GM08714 (cell line): Measurements from ENCODE around the gene ADAM10.
"Not testable (repeated sequence)": the region's sequence is repeated elsewhere in the genome, so short reads cannot be mapped to it uniquely, and the experiment has no call there.

Experiments
- H3K4me3 ChIP-seq: fragments of 200-500 bp; sonication (Bioruptor generic); 2 replicates; pipeline ENCODE4 v1.5.1; 2014; ENCODE audit warnings: mild to moderate bottlenecking, low read length, inconsistent platforms
- ZNF274 ChIP-seq: IDR thresholded peaks from 2 replicates; pipeline ENCODE4 v1.6.1; 2012; ENCODE audit warnings: mild to moderate bottlenecking, low read depth, low read length

The ADAM10 gene

GRCh38 chr15:58749532-58750337 is at the start of gene ADAM10:
Gene ADAM10 (minus strand): TSS chr15:58749707. CDS start chr15:58749534, 173 bp downstream.
- peak within 1 kb of the TSS; percentile 98 for H3K4me3 ChIP-seq
- TF ChIP-seq ZNF274, result no peak

GRCh38 chr15:58797505-58797904 is 48.0 kb upstream of the ADAM10 start:
- TF ChIP-seq ZNF274, result no peak

GRCh38 chr15:58795825-58796224 is 46.3 kb upstream of the ADAM10 start:
- H3K4me3 ChIP-seq, result no peak overlapping the region
- TF ChIP-seq ZNF274, result no peak

More at GRCh38 chr15:58797505-58797904, 48.0 kb upstream of the ADAM10 start:
- no peak overlapping the region for H3K4me3 ChIP-seq

GRCh38 chr15:58793862-58794261 is 44.4 kb upstream of the ADAM10 start:
- no peak overlapping the region for H3K4me3 ChIP-seq
- TF ChIP-seq ZNF274, result no peak

- no peak overlapping the region for H3K4me3 ChIP-seq
- no peak for TF ChIP-seq ZNF274
Observed at GRCh38 chr15:58788056-58788710, 38.7 kb upstream of the ADAM10 start.

- H3K4me3 ChIP-seq, result no peak overlapping the region
- no peak for TF ChIP-seq ZNF274
Observed at GRCh38 chr15:58785355-58785754, 35.8 kb upstream of the ADAM10 start.

- no peak overlapping the region for H3K4me3 ChIP-seq
- no peak for TF ChIP-seq ZNF274
Observed at GRCh38 chr15:58779554-58779953, 30.0 kb upstream of the ADAM10 start.

GRCh38 chr15:58777107-58777506 is 27.6 kb upstream of the ADAM10 start:
- peak overlapping the region; percentile 14; the same call in 1 of the 2 replicates for H3K4me3 ChIP-seq
- TF ChIP-seq ZNF274, result no peak

- no peak for TF ChIP-seq ZNF274
Observed at GRCh38 chr15:58775402-58775801, 25.9 kb upstream of the ADAM10 start.

GRCh38 chr15:58773024-58773423 is 23.5 kb upstream of the ADAM10 start:
- H3K4me3 ChIP-seq, result no peak overlapping the region; the same call in 1 of the 2 replicates
- TF ChIP-seq ZNF274, result no peak

More at GRCh38 chr15:58775402-58775801, 25.9 kb upstream of the ADAM10 start:
- H3K4me3 ChIP-seq, result no peak overlapping the region

- H3K4me3 ChIP-seq, result peak overlapping the region; percentile 74
- no peak for TF ChIP-seq ZNF274
Observed at GRCh38 chr15:58771621-58772250, 22.2 kb upstream of the ADAM10 start.

- TF ChIP-seq ZNF274, result no peak
- H3K4me3 ChIP-seq, result peak within 1 kb of the TSS; percentile 82
Observed at GRCh38 chr15:58770857-58771620, 21.5 kb upstream of the ADAM10 start, which contains the start of gene MINDY2. Gene MINDY2 (plus strand): TSS chr15:58771302. CDS start chr15:58771396, 94 bp downstream.

GRCh38 chr15:58770519-58770856 is 21.0 kb upstream of the ADAM10 start:
- no peak for TF ChIP-seq ZNF274
- H3K4me3 ChIP-seq, result peak overlapping the region; percentile 82

GRCh38 chr15:58768601-58769004 is 19.1 kb upstream of the ADAM10 start:
- H3K4me3 ChIP-seq, result not testable (repeated sequence)
